Skin of body (tissue), 2 donors: ENCODE results near the gene SNCAIP. TPM values are rescaled to one million over a fixed set of nuclear protein-coding genes. Genes with fewer than 3 reads are reported as not detected.
A peak's percentile ranks its signal among the peaks of the same experiment; 100 is the strongest.

ENCODE experiments used
- DNase-seq: peaks from one replicate; lab custom pipeline; 2025; lab: John Stamatoyannopoulos, UW
- total RNA-seq: library from RNA; depleted of rRNA; stranded (reverse); fragments of >200 nt; gene quantifications from one replicate; pipeline ENCODE4 v1.2.3, GENCODE V29; 2014

The SNCAIP gene
- total RNA-seq, 1 donor from 2014 or later = 12.5 TPM

DNA sequence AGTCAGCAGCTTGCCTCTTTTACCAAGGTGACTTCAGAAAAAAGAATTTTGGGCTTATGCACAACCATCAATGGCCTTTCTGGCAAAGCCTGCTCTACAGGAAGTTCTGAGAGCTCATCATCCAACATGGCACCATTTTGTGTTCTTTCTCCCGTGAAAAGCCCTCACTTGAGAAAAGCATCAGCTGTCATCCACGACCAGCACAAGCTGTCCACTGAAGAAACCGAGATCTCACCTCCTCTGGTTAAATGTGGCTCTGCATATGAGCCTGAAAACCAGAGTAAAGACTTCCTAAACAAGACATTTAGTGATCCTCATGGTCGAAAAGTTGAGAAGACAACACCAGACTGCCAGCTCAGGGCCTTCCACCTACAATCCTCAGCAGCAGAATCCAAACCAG lies 111.2 kb downstream of the SNCAIP start:
- no peak for DNase-seq

DNA sequence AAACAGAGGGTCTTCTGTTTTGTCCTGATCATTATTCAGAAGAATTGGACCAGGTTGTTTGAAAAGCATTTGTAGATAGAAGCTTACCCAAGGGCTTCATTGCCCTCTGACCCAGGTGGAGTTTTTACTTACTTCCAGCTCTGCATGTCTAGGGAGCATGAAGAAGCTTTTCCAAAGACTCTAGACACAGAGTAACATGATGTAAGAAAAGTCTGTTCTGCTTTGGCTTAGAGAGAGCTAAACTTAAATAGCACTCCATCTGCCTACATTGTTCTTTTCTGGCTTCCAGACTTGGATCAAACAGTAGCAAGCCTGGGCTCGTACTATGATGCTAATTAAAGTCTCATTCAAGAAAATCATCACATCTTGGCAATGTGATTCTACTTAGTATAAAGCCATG lies 112.1 kb downstream of the SNCAIP start:
- peak; percentile 89 for DNase-seq

DNA sequence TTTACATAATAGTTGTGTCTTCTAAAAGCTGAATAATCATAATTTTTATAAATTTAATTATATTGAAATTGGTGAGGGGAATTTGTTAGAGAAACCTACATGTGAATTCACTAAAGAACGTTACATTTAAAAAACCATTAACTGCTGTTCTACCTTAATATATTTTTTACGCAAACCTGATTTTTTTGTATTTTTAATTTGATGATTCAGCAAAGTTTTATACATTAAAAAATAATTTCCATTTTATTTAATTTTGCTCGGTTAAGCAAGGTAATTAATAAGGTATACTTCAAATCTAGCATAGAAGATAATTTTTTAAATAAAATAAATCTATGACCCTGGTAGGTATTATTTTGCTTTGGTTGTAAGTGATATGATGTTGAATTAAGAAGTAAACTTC lies 114.3 kb downstream of the SNCAIP start:
- DNase-seq = no peak

DNA sequence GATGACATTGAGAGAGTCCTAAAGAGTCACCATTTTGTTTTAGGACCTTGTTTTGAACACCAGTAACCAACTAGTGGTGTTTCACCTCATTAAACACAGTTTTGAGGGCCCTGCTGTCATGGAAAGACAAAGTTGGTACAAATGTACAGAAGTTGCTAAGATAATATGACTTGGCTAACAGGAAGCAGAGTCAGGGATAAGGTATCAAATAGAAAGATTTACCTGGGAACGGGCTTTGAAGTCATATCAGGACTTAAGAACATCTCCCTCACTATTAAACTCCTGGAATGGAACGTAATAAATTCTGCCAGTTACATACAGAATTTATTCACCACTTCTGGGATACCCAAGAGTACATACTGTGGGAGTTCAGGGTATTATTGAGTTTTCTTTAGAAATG lies 115.6 kb downstream of the SNCAIP start:
- DNase-seq = no peak

DNA sequence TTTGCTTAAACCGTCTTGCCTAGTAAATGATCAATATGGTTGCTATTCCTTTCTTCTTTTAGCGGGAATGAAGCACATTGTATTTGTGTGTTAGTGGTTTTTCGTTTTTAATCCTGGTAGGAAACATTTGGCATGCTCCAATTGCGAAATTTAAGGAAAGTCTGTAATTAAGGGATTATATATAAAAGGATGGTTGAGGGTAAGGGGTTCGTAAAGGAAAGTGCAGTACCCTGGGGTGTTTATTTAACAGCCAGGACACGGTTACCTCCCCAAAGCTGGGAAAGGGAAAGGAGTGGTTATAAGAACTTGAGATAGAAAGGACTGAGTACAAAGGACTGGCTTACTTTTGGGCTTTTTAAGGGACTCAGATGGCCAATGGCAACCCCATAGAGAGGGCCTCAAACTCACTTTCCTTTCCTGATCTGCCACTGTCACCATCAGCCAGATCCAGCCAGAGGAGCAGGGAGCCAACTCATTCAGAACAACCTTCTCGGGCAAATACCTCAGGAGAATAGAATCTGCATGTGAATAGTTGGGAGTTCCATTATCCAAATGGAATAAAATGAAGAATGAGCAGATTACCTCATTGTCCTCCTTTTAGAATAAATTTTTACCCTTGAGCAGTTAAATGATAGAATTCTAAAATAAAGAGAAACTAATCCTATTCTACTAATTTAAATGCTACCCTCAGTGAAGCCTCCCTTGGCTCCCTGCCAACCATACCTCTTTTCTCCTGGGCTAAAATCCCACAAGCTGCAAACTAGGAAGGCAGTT lies 117.7 kb downstream of the SNCAIP start:
- DNase-seq = no peak

DNA sequence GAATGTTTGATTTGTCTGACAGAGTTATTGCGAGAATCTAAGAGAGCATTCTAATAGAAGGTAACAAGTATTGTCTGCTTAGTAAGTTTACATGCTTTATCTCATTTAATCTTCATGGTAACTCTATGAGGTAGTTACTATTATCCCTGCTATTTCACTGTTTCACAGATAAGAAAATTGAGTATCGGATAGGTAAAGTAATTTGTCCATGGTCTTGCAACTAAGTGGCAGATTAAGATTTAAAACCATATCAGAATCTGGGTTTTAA lies 118.2 kb downstream of the SNCAIP start:
- DNase-seq = no peak

DNA sequence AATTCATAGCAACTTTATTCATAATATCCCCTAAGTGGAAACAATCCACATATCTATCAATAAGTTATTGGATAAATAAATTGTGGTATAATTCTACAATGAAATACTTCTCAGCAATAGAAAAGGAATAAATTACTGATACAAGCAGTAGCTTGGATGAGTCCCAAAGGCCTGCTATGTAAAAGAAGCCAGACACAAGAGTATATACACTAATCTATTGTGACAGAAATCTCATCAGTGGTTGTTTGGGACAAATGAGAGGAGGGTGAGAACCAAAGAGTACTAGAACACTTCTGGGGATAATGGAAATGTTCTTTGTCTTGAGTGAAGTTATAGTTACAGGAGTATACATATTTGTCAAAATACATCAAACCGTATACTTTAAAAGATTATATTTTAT lies 119.3 kb downstream of the SNCAIP start:
- no peak for DNase-seq

DNA sequence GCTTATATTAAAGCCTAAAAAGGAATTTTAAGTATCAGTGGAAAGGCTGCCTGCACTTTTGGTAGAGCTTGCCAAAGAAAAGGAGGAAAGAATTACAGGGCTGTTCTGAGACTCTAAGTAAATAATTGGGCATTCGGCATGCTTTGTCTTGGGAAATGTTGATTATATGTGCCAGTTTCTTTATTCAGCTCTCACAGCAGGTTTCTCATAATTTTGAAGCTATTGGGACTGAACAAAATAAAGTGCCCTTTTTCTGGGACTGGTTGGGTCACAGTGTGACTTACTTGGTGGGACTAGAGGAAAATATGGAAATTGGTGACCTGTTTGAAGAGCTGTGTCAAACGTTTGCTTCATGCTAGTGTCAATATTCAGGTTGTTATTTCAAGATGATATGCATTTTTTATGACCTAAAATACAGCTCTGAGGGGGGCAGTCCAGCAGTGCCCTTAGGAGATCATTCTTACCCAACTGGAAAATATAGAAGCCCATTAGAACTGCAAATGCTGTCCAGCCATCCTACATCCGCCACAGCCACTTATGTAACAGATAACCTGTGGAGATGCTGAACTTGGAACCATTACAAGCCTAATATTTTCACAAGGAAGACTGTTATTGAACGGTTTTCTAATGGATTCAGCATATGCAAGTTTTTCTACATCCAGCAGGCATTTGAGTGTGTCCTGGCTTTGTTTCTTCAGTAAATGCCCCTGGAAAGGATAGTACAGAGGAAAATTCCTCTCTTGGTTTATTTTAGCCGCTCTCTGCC lies 122.4 kb downstream of the SNCAIP start:
- DNase-seq = no peak

DNA sequence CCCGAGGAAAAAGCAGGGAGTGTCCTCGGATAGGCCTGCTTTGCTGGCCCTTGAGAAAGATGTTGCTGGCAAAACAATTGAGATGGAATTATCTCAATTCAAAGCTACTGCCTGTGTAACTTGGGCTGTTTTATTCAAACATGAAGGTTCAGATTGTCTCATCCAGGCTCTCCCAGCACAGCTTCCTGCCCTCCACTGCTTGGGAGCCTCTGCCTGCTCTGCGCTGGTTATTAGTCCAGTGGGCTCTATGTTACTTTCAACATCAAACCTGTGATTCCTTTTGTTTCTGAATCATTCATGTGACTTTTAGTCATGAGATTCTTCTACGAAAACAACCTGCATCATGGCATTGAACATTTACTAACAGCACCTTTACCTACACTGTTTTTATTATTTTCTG lies 123.2 kb downstream of the SNCAIP start:
- no peak for DNase-seq

DNA sequence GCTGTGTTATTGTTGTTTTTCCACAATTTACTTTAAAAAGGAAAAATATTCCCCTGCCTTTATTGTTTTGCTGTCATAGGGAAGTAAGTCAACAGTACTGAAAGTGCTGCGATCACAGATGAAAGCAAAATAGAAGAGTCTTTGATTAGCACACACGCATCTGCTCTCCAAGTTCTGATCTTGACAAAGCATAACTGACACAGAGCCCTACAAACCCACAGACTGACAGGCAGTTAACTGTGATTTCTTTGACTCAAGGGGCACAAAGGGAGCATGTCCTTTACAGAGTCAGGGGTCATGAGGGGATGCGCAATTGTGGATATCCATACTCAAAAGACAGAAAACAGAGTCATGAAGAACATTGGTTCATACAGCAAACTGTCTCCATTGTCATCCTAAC lies 123.7 kb downstream of the SNCAIP start:
- DNase-seq = no peak

DNA sequence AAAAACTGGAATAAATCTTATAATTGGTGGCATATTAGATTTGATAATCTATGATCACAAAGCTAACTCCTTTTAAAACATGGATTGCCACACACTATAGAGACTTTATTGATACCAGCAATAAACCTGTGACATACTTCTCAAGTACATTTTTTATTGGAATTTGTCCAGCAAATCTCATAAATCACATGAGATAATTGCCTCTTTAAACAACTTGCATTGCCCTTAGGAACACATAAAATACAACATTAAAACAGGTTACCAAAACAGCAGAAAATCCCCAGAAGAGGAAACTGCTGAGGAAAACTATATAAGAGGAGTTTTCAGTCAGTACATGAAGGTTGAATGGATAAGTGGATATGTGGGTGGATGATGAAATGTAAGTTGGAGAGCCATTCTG lies 124.6 kb downstream of the SNCAIP start:
- no peak for DNase-seq

DNA sequence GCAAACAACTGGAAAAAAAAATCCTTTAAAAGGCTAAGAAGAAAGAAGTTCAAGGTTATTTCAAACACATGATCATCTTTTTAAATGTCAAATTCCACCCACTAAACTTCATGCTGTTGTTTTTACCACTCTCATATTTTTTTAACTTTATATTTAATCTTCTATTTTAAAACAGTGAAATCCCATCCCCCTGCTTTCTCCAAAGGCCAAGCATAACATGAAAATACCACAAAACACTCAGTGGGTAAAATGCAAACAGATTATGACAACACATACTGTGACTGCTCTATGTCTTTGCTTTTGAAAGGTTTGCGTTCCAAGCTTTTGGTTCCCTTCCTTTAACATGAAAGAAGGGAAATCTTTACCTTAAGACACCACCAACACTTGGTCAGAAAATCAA lies 127.6 kb downstream of the SNCAIP start:
- no peak for DNase-seq

DNA sequence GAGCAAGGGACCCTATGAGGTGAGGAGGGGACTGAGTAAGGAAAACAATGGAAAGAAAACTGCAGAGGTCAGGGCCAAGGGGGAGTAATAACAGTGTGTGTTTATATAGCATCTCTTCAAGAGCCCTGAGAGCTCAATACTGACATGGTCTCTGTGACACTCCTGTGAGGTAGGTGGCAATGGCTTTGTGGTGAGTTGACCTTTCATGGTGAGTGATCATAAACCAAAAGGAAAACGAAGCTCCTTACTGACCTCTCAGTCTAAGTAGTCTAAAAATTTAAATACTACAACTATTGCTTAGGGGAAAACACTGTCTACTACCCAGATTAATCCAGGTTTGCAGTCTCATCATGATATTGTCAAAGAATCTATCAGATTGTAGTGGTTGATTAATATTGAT lies 130.9 kb downstream of the SNCAIP start:
- no peak for DNase-seq

DNA sequence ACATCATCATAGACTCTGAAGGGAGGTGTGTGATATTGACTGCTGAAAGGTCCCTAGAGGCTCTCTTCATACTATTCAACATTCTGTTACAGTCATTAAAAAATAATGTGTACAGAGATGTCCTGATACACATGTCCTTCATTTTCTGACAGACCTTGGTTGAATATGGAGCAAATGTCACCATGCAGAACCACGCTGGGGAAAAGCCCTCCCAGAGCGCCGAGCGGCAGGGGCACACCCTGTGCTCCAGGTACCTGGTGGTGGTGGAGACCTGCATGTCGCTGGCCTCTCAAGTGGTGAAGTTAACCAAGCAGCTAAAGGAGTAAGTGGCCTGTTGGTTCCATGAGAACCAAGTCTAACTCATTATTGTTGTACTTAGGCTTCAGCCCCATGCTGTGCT lies 132.4 kb downstream of the SNCAIP start:
- no peak for DNase-seq

DNA sequence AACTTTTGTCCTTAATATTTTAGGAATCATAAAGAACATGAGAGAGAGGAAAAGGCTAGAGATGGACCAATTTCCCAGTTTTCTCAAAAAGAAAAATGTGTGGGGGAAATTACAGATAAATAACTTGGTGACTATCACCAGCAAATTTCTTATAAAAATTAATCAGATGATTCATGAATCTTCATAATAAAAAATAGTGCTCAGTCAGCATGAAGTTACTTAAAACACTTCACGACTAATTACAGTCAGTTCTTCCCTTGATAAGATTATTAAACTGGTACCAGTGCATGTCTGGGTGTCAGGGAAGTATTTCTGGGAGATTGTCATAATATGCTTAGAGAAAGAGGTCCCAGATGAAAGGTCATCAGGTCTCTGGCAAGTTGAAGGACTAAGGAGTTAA lies 133.0 kb downstream of the SNCAIP start:
- DNase-seq = no peak

DNA sequence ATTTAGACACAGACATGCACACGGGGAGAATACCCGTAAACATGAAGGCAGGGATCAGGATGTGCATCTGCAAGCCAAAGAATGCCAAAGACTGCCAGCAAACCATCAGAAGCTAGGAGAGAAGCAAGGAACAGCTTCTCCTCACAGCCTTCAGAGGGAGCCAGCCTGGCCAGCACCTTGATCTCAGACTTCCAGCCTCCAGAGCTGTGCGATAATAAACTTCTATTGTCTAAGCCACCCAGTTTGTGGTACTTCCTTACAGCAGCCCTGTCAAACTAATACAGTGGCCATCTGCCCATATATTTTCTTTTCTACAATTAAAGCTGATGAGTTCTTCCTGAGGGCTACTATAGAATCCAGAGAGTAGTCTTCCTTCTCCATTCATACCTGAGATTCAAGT lies 135.0 kb downstream of the SNCAIP start:
- no peak for DNase-seq

DNA sequence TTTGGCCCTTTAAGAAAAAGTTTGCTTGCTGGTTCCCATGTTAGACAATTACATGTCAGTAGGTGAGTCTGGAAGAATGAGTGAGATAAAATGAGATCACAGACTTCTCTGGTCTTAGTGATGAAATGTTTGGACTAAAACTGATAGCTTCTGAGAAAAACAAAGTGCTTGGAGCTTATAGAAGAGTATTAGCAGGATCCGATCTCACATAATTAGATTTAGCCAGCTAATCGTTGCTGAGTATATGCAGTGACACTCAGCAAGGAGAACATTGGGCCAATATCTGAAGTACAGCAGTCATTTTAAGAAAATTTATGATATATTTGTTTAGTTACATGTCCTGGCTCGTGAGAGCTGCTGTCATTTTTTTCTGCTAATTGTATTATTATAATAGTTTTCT lies 135.8 kb downstream of the SNCAIP start:
- DNase-seq = no peak

DNA sequence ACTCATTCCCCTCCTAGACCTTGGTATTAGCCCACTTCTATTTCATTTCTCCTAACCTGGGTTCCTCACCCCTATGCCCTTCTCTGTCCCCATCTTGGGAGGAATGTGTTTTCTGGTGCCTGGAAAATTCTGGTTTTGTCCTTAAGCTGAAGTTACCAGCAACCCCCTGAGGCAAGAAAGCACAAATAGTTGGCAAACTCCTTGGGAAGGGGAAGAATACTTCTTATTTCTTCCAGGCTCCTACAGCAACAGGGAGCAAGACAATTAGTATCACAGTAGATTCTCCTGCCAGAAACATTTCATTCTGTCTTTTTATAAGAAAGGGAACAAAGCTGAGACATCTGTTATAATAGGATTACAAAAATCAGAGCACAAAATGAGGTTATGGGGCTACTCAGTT lies 142.5 kb downstream of the SNCAIP start:
- DNase-seq = no peak

DNA sequence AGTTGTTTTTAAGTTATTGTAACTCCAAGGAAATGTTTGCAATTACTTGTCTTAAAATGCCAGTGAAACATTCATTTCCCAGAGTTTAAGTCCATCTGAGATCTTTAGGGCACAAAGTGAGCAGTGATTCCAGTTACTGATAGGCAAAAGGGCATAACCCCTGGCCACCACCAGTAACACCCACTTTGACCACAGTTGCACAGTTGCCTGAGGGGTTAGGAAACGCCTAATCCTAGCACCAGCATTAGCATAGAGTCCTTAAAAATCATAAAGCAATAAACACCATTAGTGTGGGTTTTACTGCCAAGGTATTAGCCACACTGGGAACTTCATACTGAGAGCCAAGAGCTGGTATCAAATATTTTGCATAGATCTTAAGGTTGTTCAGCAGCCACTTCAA lies 143.9 kb downstream of the SNCAIP start:
- no peak for DNase-seq

DNA sequence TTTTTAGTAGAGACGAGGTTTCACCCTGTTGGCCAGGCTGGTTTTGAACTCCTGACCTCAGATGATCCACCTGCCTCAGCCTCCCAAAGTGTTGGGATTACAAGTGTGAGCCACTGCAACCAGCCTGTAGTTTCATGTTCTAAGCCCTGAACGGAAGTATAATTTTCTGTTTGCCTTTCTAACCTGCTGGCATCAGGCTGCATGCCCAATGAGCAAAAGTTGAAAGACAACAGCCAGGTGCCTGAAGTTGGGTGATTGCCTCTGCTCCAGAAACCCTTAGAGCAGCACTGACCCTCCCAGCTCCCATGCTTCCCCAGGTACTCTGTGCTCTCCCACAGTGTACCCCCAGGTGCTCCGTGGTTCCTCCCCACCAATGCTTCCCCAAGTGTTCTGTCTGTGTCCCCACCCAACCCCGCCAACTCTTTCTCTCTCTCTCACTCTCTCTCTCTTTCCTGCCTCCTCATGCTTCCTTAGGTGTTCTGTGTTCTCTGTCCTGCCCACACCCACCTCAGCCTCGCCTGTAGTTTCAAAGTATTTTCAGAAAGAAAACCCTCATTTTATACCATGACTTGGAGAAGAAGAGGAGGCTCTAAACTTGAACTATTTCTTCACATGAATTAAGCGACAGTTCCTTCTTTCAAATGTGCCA lies 145.3 kb downstream of the SNCAIP start:
- no peak for DNase-seq

DNA sequence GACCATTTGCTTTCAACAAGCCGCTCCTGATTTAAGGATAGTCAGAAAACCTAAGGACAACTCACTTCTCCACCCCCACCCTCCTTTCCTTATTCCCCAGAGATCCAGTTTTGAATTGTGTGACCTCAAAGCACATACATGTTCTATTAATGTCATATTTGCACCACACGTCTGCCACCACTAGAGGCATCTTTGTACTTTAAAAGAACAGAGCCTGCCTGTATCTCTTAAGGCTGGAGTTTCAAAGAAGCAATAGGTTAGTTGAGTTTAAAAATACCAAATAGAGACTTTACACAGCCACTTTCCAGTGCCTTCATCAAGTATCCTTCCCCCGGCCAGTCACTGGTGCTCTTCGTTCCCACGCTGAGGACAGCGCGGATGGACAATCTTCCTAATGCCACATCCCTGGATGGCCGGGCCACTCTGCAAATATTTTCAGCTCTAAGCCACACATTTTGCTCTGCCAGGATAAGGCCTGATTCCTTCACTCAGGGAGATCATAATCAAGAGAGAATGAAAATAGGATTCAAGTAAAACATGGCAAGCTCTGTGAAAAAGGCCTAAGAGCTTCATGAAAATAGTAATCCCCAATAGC lies 146.3 kb downstream of the SNCAIP start:
- no peak for DNase-seq

DNA sequence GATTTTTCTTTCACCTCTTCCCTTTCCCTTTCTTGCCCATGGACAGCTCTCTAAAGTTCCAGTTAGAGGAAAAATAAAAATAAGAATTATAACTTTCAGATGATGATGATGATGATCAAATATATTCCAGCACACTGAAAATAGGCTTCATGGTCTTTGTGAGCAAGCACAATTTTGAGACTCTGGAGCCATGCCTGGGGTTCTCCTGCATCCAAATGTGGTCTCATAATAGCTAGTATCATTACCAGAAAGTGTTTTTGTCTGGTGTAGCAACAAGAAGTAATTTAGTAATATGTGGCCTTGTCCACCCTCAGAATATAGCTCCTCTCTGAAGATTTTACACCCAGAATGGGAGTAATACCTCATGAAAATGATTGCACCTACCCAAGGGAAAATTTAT lies 150.4 kb downstream of the SNCAIP start:
- no peak for DNase-seq

DNA sequence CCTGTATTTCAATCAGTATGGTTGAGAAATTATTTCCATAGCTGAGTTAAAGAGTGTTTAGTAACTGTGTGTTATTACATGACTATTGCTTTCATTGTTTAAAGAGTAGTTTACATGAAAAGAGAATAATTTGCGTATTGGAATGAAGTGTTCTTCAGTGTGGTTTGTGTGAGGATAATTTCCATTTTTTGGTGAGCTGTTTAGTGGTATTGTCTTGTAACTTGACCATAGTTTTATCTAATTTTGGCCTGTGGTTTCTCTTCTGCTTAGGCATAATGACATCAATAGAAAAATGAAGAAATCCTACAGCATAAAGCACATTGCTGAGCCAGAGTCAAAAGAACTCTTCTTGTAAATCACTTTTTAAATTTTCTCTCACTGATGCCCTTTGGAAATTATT lies 151.2 kb downstream of the SNCAIP start:
- no peak for DNase-seq
